ENCODE data around the gene RERE. TPM values are rescaled to one million over a fixed set of nuclear protein-coding genes. Genes with fewer than 3 reads are reported as not detected.

RERE gene
- total RNA-seq, 1 experiment from 2014 or later, result 161 TPM

DNA sequence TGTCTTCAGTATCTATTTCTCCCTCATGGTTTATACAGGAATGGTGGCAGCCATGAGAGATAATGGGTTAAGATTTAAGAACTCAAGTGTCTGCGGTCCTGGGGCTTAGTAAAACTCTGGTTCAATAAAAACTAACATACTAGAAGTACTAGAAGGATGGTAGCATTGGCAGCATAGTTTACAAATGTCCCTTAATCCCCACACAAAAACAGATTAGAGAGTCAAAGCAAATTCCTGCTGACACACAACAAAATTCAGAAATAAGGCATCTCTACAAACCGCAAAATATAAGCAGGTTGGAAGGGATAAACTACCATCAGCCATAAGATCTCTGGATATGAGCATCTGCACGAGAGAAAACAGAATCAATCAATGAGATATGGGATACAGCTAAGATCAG, 234.4 kb downstream of the RERE start:
- no peak for DNase-seq (ENCODE audit: low spot score)
- ChIA-PET POLR2A (no interaction called here), CTCF (interaction anchor here (0.8 to 1.7 kb wide), 3 partner anchors 13 to 87 kb away, joined by 3 to 4 read pairs (median 4); no protein-coding TSS in a partner anchor)
- Mint-ChIP-seq H3K4me1 (peaks cover 44% of the 10 kb centered on the region), H3K36me3 (no peaks in the 10 kb centered on the region), H3K27ac (peak overlapping the region; percentile 5), H3K9me3 (no peaks in the 10 kb centered on the region), H3K4me3 (no peak overlapping the region), H3K27me3 (ENCODE audit: low read depth) (no peaks in the 10 kb centered on the region)
- TF ChIP-seq SMAD4 (CRISPR knock-in tag; IDR thresholded peaks at IDR 0.05) (no peak), CDX4 (CRISPR knock-in tag; IDR thresholded peaks at IDR 0.05; ENCODE audit: borderline replicate concordance) (no peak), CREM (CRISPR knock-in tag; IDR thresholded peaks at IDR 0.05) (no peak), CREB1 (CRISPR knock-in tag; IDR thresholded peaks at IDR 0.05) (no peak)
- TF ChIP-seq, protein P1, sequence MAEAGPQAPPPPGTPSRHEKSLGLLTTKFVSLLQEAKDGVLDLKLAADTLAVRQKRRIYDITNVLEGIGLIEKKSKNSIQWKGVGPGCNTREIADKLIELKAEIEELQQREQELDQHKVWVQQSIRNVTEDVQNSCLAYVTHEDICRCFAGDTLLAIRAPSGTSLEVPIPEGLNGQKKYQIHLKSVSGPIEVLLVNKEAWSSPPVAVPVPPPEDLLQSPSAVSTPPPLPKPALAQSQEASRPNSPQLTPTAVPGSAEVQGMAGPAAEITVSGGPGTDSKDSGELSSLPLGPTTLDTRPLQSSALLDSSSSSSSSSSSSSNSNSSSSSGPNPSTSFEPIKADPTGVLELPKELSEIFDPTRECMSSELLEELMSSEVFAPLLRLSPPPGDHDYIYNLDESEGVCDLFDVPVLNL (CRISPR knock-in tag; IDR thresholded peaks at IDR 0.05; ENCODE audit: borderline replicate concordance, low read depth), result no peak
- no peak for ATAC-seq

GRCh38 chr1:8580566-8580965, 236.9 kb downstream of the RERE start:
- DNase-seq (ENCODE audit: low spot score), result no peak
- ATAC-seq, result no peak
- no peaks in the 10 kb centered on the region for H3K9me3 Mint-ChIP-seq
- H3K4me1 Mint-ChIP-seq, result peaks cover 30% of the 10 kb centered on the region
- POLR2A ChIA-PET, result interaction anchor here (0.6 kb wide), 1 partner anchor 248 kb away, joined by 9 read pairs; no protein-coding TSS in a partner anchor
- no peaks in the 10 kb centered on the region for H3K27me3 Mint-ChIP-seq (ENCODE audit: low read depth)
- H3K4me3 Mint-ChIP-seq, result no peak overlapping the region
- peaks cover 5% of the 10 kb centered on the region; the same call in 1 of the 2 replicates for H3K36me3 Mint-ChIP-seq
- H3K27ac Mint-ChIP-seq, result peak overlapping the region; percentile 88
- CTCF ChIA-PET, result interaction anchor here (2.4 kb wide), 1 partner anchor 11 kb away, joined by 5 read pairs; no protein-coding TSS in a partner anchor
- TF ChIP-seq TP53 (CRISPR knock-in tag; IDR thresholded peaks at IDR 0.05) (no peak), PREB (CRISPR knock-in tag; IDR thresholded peaks at IDR 0.05; ENCODE audit: borderline replicate concordance) (no peak), NFATC4 (CRISPR knock-in tag; IDR thresholded peaks at IDR 0.05) (no peak), FOXP4 (CRISPR knock-in tag; IDR thresholded peaks at IDR 0.05) (no peak), ZNF232 (CRISPR knock-in tag; IDR thresholded peaks at IDR 0.05) (no peak), ZNF121 (CRISPR knock-in tag; IDR thresholded peaks at IDR 0.05) (0 out of 2 replicates have a peak, but pooled peaks have one; percentile 15), CDX4 (CRISPR knock-in tag; IDR thresholded peaks at IDR 0.05; ENCODE audit: borderline replicate concordance) (no peak)
- TF ChIP-seq, protein P2, sequence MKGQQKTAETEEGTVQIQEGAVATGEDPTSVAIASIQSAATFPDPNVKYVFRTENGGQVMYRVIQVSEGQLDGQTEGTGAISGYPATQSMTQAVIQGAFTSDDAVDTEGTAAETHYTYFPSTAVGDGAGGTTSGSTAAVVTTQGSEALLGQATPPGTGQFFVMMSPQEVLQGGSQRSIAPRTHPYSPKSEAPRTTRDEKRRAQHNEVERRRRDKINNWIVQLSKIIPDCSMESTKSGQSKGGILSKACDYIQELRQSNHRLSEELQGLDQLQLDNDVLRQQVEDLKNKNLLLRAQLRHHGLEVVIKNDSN (CRISPR knock-in tag; IDR thresholded peaks at IDR 0.05), result no peak

- peaks cover 34% of the 10 kb centered on the region for H3K4me1 Mint-ChIP-seq
- no peak for ATAC-seq
- ChIA-PET CTCF (interaction anchor here (1.0 to 2.4 kb wide), 2 partner anchors 9 kb away, joined by 3 to 5 read pairs; no protein-coding TSS in a partner anchor), POLR2A (interaction anchor here (0.6 kb wide), 1 partner anchor 1912 kb away, joined by 3 read pairs; no protein-coding TSS in a partner anchor)
- peak overlapping the region; percentile 42; the same call in 1 of the 2 replicates for H3K27ac Mint-ChIP-seq
- H3K4me3 Mint-ChIP-seq, result no peak overlapping the region
- DNase-seq (ENCODE audit: low spot score), result no peak
- peaks cover 5% of the 10 kb centered on the region; the same call in 1 of the 2 replicates for H3K36me3 Mint-ChIP-seq
- H3K9me3 Mint-ChIP-seq, result no peaks in the 10 kb centered on the region
- no peaks in the 10 kb centered on the region for H3K27me3 Mint-ChIP-seq (ENCODE audit: low read depth)
- no peak for TF ChIP-seq ETV6 (CRISPR knock-in tag; IDR thresholded peaks at IDR 0.05)
- TF ChIP-seq MYBL2 (CRISPR knock-in tag; IDR thresholded peaks at IDR 0.05), result no peak
- no peak for TF ChIP-seq ZNF232 (CRISPR knock-in tag; IDR thresholded peaks at IDR 0.05)
- no peak for TF ChIP-seq ZBTB43 (CRISPR knock-in tag; IDR thresholded peaks at IDR 0.05)
- TF ChIP-seq GRHL2 (CRISPR knock-in tag; IDR thresholded peaks at IDR 0.05; ENCODE audit: insufficient replicate concordance, severe bottlenecking), result no peak
- no peak for TF ChIP-seq ZNF121 (CRISPR knock-in tag; IDR thresholded peaks at IDR 0.05)
- TF ChIP-seq ZSCAN18 (CRISPR knock-in tag; IDR thresholded peaks at IDR 0.05), result no peak
- TF ChIP-seq, protein P3, sequence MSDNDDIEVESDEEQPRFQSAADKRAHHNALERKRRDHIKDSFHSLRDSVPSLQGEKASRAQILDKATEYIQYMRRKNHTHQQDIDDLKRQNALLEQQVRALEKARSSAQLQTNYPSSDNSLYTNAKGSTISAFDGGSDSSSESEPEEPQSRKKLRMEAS (CRISPR knock-in tag; IDR thresholded peaks at IDR 0.05), result no peak
- TF ChIP-seq EMX1 (CRISPR knock-in tag; IDR thresholded peaks at IDR 0.05), result no peak
- no peak for TF ChIP-seq ZNF396 (CRISPR knock-in tag; IDR thresholded peaks at IDR 0.05; ENCODE audit: borderline replicate concordance)
Observed at GRCh38 chr1:8578936-8579335, 238.5 kb downstream of the RERE start.

Measured in WTC11 (cell line).